CD4-positive, alpha-beta T cell treated with Interleukin-17A for 4 hours (primary cell): ENCODE measurements around the gene OSTC.
"Not testable (repeated sequence)": the region's sequence is repeated elsewhere in the genome, so short reads cannot be mapped to it uniquely, and the experiment has no call there.

Experiments
- DNase-seq: peaks from one replicate; pipeline ENCODE4 v3.0.0-alpha.2; 2020; ENCODE audit warnings: mixed read lengths

The OSTC gene

DNA sequence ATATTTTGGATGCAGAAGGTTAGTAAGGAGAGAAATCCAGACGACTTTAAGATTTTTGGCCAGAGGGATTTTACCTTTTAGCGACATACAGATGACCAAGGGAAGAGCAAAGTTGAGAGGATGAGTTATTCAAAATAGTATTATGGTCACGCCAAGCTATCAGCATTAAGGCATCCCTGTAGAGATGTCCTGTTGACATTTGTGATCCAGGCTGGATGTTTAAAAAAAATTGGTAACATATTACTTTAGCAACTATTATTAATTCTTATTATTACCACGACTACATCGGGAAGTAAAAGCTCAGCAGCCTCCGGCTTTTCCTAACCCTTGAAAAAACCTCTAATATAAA, 562 bp upstream of the OSTC start:
- no peak for DNase-seq

DNA sequence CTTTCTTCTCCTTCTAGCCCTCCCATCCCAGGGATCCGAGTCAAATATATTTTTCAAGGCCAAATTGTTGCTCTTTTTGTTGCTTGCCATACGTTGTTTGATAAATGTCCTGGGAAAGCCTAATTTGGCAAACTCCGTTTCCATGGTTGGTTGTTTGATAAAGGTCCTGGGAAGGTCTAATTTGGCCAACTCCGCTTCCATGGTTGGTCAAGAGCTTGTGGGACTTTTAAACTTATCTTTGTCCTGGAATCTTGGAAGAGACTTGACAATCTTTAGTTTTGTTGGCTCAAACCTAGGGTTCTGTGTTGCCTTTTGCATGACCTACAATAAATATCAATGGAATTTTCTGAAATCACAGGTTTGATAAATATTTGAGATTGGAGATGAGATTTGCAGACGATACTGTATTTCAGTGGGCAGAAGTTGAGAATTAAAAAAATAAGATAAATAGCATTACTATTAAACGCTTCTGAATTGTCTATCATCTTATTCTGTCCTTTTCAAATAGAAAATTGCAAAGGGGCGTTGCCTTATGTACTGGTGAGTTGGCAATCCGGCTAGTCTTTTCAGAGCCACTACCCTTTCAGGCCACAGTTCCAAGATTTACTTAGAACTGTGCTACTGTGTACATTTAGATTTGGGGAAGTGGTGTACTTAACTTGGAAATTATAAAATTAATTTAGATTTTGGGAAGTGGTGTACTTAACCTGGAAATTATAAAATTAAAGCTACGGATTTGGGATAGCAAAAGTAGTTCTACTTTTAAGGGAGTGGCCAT, 804 bp downstream of the OSTC start:
- no peak for DNase-seq

DNA sequence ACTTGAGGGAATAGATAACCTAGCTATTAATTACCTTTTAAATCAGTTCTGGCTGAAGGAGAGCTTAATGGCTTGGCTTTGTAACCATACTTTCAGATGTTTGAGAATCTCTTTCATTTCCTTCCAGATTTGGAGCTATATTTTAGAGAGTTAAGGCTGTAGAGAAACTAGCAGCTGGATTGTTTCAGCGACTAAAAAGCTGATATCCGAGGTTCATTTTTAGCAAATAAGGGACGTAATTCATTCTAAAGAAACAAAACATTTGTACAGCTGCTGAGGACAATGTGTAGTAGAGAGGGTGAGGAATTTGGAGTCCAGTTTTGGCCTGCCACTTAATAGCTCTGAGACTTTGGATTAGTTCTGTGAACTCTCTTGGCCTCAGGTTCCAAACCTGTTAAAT, 12.2 kb downstream of the OSTC start:
- no peak for DNase-seq

DNA sequence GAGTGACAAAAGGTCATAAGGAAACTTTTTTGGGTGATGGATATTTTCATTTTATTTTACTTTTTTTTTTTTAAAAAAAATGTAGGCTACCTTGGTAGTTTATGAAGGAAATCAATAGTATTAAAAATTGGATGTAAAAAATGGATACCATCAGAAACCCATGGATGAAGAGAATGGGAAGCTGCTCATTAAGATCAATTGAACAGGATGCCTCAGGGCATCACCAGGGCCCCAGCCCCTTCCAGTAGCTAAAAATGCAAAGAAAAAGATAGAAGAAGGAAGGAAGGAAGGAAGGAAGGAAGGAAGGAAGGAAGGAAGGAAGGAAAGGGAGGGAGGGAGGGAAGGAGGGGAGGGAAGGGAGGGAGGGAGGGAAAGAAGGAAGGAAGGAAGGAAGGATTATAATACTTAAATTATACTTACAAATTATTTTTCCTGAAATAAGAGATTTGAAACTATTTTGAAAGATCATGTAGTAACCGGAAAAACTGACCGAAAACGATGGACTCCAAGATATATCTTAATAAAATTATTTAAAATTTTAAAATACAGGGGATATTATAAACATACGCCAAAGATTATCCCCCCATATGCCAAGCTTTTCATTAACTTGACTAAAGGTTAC, 24.1 kb downstream of the OSTC start:
- no peak for DNase-seq

DNA sequence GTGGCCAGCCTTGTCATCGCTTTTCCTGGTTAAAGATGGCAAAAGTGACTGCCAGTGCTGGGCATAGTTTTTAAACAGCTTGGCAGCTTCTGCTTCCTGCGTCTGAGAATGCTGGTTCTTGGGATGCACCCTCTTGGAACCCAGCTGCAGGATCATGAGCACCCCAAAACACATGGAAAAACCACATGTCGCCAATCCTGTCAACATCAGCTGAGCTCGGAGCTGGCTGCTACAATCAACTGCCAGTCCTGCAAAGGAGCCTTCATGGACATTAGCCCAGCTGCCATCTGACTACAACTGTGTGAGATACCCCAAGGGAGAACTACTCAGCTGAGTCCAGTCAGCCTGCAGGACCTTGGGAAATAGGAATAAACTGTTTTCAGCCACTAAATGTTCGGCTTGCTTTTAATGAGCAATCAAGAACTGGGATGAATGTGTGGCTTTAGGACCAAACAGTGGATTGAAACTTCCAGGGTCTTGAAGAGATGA, 31.0 kb downstream of the OSTC start:
- DNase-seq, result no peak

DNA sequence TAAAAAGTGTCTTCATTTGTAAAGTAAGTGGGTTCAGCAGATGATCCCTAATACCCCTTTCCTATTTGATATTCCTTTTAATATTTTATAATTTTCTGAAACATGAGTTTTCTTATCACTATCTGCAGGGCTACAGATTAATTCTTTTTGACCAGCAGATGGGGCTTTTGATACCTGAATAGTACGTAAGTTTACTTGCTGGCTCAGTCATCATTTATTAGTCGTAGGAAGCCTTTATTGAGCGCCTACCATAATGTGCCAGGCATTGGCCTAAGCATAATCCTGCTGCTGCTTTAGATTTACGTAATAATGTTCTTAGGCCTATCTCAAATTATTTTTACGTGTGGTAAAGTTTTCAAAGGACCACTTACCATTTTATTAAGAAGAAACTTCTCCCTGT, 33.1 kb downstream of the OSTC start:
- DNase-seq, result no peak

DNA sequence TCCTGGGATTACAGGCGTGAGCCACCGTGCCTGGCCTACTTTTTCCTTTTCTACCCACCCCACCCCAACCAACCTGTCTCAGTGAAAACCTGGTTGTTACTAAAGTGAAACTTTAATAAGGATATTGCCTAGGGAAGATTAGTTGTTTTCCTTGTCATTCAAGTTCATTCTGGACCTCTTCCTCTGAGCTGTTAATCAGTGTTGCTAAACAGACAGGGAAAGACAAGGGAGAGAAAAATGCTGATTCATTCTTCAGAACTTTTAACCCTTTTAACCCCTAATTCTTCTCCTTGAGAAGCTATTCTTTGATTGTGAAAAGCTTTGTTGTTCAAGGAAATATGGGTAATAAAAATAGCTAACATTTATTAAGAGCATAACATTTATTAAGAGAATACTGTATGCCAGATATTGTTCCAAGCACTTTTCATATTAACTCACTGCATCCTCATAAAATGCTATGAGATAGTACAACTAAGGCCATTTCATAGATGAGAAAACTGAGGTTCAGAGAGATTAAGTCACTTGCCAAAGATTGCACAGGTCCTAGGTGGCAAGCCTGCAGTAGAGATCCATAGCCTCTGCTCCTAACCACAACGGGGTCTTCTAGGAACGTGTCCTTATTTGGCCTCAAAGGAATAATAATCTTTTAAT, 34.8 kb downstream of the OSTC start:
- DNase-seq, result no peak

DNA sequence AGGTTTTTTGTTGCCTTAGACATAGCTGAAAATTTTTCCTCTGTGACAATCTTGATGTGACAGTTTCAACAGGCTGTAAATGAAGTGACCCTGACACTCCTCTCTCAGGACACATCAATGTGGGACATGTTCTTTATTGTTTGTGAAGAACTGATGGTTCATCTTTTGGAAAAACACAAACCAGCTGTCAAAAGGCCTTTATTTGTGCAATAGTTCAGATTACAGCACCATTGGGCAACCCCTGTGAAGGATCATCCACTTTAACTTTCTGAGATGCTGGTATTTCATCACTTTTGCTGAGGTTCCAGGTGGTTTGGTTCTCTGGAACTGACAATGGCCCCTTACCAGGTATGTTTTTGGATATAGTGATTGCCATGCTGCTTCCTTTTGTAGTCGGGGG, 40.3 kb downstream of the OSTC start:
- DNase-seq, result no peak

DNA sequence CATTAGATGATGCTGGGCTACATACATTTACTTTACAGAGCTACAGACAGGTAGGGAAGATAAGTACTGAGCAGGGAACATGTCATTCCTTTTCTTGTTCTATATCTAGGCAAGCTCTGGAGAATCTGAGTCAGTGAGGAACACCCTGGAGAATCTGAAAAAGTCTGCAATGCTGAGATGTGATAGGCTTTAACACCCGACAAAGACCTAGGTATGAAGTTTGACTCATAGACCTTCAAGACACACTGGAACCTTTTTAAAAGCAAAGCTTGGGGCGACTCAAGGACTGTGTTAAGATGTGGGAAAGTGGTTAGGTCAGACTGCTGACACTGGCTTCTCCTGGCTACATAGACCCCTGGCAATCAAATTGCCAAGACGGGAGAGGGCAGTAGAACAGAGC, 42.8 kb downstream of the OSTC start:
- no peak for DNase-seq

DNA sequence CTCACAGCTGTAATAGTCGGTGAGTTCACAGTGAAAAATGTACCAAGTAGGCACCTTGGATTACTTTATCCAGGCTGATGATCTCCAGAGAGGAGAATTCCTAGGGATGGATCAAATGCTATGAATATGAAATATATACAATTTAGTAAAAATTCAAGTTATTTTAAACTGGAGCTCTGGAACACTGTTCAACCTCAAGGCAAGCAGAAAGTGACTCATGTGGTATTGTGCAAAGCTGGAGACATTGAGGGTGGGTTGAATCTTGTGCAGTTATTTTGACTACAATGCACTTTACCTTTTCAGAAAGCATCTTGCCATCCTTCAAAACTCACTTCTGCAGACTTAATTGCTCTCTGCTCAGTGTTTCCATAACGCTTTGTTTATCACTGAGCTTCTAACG, 43.4 kb downstream of the OSTC start:
- no peak for DNase-seq

DNA sequence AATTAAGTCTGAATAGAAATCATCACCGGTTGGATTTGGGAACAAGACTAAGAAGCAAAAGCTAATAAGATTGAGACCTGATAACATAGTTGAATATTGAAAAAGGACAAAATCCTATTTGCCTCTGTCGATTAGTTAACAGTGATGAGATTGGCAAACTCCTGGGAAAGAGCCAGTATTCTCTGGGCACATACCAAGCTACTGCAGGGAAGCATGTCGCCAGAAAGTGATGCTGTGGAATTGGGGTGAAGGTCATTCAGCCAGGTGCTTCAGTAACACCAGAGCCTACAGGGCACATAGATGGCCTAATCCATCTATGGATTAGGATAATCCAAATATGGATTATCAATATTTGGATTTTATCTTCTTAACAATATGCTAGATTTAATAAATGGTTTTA, 44.0 kb downstream of the OSTC start:
- no peak for DNase-seq

DNA sequence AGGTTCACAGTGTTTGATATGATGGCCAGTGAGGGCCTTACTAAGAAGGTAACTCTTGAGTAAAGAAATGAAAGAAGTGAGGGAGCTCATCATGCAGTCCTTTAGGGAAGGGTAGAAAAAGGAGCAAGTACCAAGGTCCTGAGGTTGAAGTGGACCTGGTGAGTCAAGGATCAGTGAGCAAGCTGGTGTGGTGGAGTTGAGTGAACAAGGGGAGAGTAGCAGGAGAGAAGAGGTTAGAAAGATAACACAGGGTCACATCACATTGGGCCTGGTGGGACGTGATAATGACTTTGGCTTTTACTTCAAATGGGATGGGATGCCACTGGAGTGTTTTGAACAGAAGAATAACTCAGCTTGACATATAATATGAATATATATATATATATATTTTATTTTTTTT, 44.7 kb downstream of the OSTC start:
- no peak for DNase-seq

DNA sequence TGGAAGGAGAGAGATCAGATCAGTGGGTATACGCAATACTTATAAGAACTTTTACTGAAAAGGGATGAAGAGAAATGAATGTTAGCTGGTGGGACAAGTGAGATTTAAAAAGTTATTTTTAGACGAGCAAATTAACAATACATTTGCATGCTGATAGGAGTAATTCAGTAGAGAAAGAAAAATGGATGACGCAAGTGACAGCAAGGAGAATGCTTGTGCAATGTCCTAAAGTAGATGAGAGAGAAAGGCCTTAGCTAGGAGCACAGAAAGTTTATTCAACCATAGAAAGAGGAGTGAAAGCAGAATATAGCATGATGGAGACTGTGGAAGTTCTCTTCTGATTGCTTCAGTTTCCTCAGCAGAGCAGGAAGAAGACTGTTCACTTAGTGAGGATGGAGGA, 45.8 kb downstream of the OSTC start:
- no peak for DNase-seq

DNA sequence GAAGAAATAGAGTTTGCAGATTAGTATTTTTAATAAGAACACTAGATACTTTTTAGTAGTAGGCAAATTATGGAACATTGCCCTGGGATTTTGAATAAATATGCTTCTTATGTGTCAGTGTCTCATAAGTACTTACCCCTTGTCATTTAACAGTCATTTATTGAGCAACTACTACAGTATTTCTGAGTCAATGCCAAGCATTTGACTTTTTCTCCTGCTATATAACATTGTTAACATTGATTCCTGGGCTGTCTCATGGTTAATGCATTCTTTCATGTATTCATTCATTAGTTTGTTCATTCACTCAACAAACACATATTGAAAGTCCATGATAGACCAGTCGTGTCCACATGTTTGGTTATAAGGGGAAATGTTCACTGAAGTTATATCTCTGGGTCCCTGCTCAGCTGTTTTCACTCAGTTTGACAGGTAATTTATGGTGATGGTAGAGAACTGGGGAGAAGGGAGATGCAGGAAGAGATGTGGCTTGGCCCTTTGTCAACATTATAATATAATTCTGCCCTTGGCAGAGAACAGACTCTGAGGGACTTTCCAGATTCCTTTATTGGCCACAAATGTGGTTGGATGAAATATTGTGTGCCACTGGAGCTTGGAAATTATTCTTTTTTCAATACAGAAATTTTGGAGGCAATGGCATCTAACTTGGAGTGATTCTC, 49.8 kb downstream of the OSTC start:
- DNase-seq, result no peak

DNA sequence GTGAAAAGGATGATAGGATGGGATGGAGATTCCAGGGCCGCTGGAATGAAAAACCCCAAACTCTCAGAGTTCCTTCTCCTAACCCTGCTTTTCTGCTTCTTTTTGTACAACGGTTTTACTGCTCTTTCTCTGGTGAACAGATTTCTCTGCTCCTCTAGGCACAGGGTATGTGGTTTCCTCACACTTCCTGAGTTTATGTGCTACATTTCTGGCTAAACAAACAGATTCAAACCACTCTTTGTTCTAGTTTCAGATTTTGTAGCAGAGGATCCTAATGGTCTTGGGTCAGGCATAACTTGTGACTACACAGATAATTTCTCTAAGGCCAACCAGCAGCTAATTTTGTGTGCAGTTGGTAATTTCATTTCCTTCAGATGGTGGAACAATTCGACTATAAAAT, 52.6 kb downstream of the OSTC start:
- no peak for DNase-seq

DNA sequence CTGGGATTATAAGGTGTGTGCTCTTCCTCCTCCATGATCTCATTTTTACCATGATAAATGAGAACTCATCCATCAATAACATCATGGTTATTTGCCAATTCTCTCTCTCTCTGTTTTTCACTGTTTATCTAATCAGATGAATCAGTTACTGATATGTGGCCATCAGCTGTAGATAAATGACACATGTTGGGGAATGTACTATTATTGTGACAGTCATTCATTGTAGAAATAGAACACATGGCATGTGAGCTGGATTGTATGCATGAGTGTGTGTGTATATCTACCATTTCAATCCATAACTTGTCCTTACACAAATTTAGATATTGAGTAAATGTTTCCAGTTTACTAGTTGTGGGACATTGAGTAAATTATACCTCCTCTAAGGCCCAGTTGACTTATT, 53.0 kb downstream of the OSTC start:
- no peak for DNase-seq

DNA sequence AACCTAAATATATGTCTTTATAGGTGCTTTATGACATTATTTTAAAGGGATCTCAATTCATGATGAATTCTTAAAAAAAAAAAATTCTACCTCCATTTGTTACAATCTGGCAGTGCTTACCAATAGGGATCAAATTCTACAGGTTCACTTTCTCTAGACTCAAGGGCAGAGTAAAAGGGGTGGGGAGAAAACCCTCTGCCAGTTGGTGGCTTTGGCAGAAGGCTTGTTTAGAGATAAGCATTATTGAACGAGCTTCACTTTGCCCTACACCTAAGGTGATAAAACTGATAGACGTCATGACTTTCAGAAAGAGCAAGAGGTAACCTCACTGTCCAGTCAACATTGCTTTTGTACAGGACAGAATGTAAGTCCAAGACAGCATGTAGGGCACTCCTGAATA, 53.6 kb downstream of the OSTC start:
- no peak for DNase-seq

DNA sequence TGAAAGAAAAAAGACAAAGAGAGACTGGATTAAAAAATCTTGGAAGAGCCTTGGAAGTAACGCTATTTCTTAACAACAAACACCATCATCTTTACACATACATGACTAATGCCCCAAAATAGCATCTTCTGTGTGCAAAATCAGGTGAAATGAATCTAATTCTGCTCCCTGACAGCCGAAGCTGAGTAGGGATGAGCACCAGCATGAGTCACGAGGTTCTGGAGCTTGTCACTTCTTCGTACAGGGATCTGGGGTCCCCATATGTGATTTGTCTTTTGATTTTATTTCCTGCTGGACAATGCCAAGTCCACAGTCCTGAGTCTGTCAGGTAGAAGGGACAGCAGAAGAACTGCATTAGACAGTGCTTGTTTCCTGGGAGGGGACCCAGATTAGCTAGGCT, 55.9 kb downstream of the OSTC start:
- no peak for DNase-seq

DNA sequence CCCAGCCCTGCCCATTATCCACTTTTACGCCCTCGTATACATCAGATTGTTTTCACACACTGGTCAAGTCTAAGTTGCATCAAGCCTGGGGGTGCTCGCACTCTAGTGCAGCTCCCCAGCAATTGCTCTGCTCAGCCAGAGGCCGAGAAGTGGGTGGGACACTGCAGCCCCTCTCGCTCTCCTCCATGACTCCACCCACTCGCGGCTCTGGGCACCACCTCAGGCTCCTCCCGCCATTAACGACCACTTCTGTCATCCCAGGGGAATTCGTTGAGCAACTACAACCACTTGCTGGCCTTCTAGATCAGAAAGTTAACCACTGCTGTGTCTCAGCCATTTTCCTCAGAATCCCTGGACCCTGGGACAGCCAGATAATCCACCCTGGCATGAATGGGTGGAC, 58.8 kb downstream of the OSTC start:
- no peak for DNase-seq

DNA sequence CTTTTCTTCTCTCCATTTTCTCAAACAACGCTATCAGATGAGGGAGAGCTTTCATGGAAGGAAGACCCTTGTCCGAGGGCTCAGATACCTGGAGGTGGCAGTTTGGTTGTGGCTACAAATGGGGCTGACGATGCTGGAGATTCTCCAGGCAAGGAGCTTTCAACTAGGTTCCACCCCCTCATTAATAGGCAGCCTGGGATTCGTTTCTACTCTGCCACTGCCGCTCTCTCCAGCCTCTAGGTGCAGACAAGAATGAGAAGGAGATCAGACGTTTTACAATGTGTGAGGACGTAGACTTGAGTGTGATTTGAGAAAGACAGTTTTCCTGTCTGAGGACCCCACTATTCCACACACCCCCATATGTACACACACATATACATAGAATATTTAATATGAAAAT, 59.3 kb downstream of the OSTC start:
- no peak for DNase-seq

DNA sequence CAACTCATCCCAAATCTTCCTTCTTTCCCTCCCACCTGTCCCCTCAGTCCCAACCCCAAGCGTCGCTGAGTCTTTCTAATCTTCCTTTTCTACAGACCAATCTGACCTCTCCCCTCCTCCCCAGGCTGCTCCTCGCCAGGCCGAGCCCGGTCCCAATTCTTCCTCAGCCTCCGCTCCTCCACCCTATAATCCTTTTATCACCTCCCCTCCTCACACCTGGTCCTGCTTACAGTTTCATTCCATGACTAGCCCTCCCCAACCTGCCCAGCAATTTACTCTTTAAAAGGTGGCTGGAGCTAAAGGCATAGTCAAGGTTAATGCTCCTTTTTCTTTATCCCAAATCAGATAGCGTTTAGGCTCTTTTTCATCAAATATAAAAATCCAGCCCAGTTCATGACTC, 60.2 kb downstream of the OSTC start:
- not testable (repeated sequence) for DNase-seq

DNA sequence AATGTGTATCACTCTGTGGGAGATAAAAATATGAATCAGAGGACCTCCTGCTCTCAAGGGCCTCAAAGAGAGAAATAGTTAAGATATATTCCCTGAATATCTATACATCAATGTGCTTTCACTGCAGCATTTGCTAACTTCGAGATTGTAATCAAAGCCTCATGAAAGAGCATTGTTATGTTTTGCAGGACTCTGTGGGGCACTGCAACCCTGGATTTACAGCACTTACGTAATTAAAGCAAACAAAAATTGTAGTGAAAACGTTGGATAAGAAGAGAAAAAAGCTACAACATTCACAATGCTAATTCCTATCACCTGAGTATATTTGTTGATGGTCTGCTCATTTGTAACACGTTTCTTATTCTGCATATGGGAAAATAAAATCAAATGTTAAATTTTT, 64.5 kb downstream of the OSTC start:
- DNase-seq, result no peak

DNA sequence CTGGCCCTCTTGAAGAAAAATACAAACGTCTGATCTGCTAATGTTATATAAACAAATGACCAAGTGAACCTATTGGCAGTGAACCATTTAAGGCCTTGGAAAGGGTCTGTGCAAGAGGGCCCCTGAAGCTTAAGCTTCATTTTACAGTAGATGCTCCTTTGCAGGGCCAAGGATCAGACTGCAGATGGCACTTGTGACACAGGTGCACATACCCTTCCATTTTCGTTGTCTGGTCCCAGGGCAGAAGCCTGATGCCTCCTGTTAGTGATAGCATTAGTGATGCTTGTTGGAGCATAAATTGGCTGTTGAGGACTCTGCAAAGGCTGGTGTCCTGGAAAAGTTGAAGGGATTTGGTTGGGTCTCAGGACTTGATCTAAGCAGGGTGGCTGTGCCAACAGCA, 65.9 kb downstream of the OSTC start:
- DNase-seq, result no peak

DNA sequence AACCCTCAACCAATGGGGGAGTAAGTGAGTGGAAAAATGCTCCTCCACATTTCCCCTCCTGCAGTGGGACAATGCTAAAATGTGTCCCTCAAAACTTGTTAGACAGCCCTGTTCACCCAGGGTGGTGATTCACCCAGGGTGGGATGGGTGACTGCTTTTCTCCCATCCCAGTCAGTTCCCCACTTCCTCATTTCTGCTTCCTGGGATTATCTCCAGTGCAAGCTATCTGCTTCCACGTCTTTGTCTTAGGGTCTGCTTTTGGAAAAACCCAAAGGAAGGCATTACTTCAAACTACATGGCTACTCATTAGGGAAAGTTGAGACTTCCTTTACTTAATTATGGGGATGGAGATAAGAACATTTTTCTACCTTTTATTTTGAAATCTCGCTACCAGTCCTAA, 67.0 kb downstream of the OSTC start:
- no peak for DNase-seq
